Measurements from ENCODE around the gene YPEL4. TPM values are rescaled to one million over a fixed set of nuclear protein-coding genes. Genes with fewer than 3 reads are reported as not detected.
A peak's percentile ranks its signal among the peaks of the same experiment; 100 is the strongest.

Gene YPEL4
- total RNA-seq, 1 donor from 2014 or later: 1.3 TPM

DNA sequence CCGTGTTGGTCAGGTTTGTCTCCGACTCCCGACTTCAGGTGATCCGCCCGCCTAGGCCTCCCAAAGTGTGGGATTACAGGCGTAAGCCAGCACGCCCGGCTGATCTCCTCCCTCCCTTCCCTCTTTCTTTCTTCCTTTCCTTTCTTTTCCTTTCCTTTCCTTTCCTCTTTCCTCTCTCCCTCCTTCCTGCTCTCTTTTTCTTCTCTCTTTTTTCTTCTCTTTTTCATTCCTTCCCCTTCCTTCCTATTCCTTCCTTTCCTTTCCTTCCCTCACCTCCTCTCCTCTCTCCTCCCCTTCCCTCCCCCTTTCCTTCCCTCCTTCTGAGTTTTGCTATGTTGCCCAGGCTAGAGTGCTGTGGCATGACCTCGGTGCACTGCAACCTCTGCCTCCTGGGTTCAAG lies 14.3 kb upstream of the YPEL4 start:
- no peak for DNase-seq (ENCODE audit: low spot score in 2 of 2, unreplicated experiment in 2 of 2)
- Mint-ChIP-seq H3K4me3 (no peak overlapping the region), H3K4me1 (peaks cover 11% of the 10 kb centered on the region), H3K27me3 (ENCODE audit: low read depth) (no peaks in the 10 kb centered on the region), H3K27ac (no peak overlapping the region), H3K9me3 (no peaks in the 10 kb centered on the region), H3K36me3 (peaks cover 12% of the 10 kb centered on the region)
- TF ChIP-seq, protein P1, sequence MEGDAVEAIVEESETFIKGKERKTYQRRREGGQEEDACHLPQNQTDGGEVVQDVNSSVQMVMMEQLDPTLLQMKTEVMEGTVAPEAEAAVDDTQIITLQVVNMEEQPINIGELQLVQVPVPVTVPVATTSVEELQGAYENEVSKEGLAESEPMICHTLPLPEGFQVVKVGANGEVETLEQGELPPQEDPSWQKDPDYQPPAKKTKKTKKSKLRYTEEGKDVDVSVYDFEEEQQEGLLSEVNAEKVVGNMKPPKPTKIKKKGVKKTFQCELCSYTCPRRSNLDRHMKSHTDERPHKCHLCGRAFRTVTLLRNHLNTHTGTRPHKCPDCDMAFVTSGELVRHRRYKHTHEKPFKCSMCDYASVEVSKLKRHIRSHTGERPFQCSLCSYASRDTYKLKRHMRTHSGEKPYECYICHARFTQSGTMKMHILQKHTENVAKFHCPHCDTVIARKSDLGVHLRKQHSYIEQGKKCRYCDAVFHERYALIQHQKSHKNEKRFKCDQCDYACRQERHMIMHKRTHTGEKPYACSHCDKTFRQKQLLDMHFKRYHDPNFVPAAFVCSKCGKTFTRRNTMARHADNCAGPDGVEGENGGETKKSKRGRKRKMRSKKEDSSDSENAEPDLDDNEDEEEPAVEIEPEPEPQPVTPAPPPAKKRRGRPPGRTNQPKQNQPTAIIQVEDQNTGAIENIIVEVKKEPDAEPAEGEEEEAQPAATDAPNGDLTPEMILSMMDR (IDR thresholded peaks at IDR 0.05; ENCODE audit: unreplicated experiment): no peak

GRCh38 chr11:57662893-57663292 lies 13.2 kb upstream of the YPEL4 start:
- Mint-ChIP-seq H3K9me3 (no peaks in the 10 kb centered on the region), H3K27me3 (ENCODE audit: low read depth) (no peaks in the 10 kb centered on the region), H3K4me3 (no peak overlapping the region), H3K4me1 (peaks cover 13% of the 10 kb centered on the region), H3K27ac (peak overlapping the region; percentile 11), H3K36me3 (peaks cover 12% of the 10 kb centered on the region)
- no peak for DNase-seq (ENCODE audit: low spot score in 2 of 2, unreplicated experiment in 2 of 2)
- TF ChIP-seq, protein P1 (IDR thresholded peaks at IDR 0.05; ENCODE audit: unreplicated experiment): no peak

- TF ChIP-seq, protein P1 (IDR thresholded peaks at IDR 0.05; ENCODE audit: unreplicated experiment): no peak
- no peak for DNase-seq (ENCODE audit: low spot score in 2 of 2, unreplicated experiment in 2 of 2)
- Mint-ChIP-seq H3K4me3 (no peak overlapping the region), H3K27ac (no peak overlapping the region), H3K36me3 (peaks cover 12% of the 10 kb centered on the region), H3K4me1 (peaks cover 15% of the 10 kb centered on the region), H3K27me3 (ENCODE audit: low read depth) (no peaks in the 10 kb centered on the region), H3K9me3 (no peaks in the 10 kb centered on the region)
Measured at GRCh38 chr11:57659669-57660068, 10.0 kb upstream of the YPEL4 start.

GRCh38 chr11:57658023-57658361 lies 8.3 kb upstream of the YPEL4 start:
- peaks cover 19% of the 10 kb centered on the region for H3K4me1 Mint-ChIP-seq
- peaks cover 12% of the 10 kb centered on the region for H3K36me3 Mint-ChIP-seq
- DNase-seq (ENCODE audit: low spot score in 2 of 2, unreplicated experiment in 2 of 2): no peak
- no peaks in the 10 kb centered on the region for H3K9me3 Mint-ChIP-seq
- H3K27ac Mint-ChIP-seq: peak overlapping the region; percentile 97
- H3K4me3 Mint-ChIP-seq: peak overlapping the region; percentile 99
- no peaks in the 10 kb centered on the region for H3K27me3 Mint-ChIP-seq (ENCODE audit: low read depth)
- TF ChIP-seq, protein P1 (IDR thresholded peaks at IDR 0.05; ENCODE audit: unreplicated experiment): no peak

GRCh38 chr11:57657194-57658022 lies 7.7 kb upstream of the YPEL4 start, which contains the start of gene CLP1:
TSS of gene CLP1 (plus strand) at chr11:57657762. CDS start at chr11:57659477, 1,715 bp downstream.
- no peaks in the 10 kb centered on the region for H3K27me3 Mint-ChIP-seq (ENCODE audit: low read depth)
- peak within 1 kb of the TSS; percentile 99 for H3K4me3 Mint-ChIP-seq
- TF ChIP-seq, protein P1 (IDR thresholded peaks at IDR 0.05; ENCODE audit: unreplicated experiment): no peak
- no peaks in the 10 kb centered on the region for H3K9me3 Mint-ChIP-seq
- H3K36me3 Mint-ChIP-seq: peaks cover 12% of the 10 kb centered on the region
- DNase-seq (ENCODE audit: low spot score in 2 of 2, unreplicated experiment in 2 of 2): peak; percentile 96 to 97
- peak within 1 kb of the TSS; percentile 97 for H3K27ac Mint-ChIP-seq
- peaks cover 21% of the 10 kb centered on the region for H3K4me1 Mint-ChIP-seq

Measured in mesothelial cell of epicardium (in vitro differentiated cells).